Measurements from ENCODE around the gene TRIM62. TPM values are rescaled to one million over a fixed set of nuclear protein-coding genes. Genes with fewer than 3 reads are reported as not detected.

TRIM62 gene
- total and polyA plus RNA-seq, 11 donors: 1.8 to 6.1 (median 3.3) TPM

GRCh38 chr1:33150522-33150921 lies 31.3 kb downstream of the TRIM62 start:
- intact Hi-C loops (cut with DNase I): no loop called here
- Histone ChIP-seq H3K27ac (no peak overlapping the region), H3K27me3 (no peaks in the 10 kb centered on the region), H3K4me1 (peaks cover 9 to 36% (median 26%) of the 10 kb centered on the region in 12 donors), H3K4me3 (no peak overlapping the region), H3K36me3 (peaks cover 0 to 37% (median 16%) of the 10 kb centered on the region in 9 donors), H3K9me3 (no peaks in the 10 kb centered on the region)
- 89 to 95% (median 90%) methylated on average over 4 of the region's 4 CpGs for WGBS, 4 donors
- DNase-seq: peak in 1 of 5 donors; percentile 40
- no peak for ATAC-seq
- no peak for TF ChIP-seq CTCF (IDR thresholded peaks at IDR 0.05)
- no peak for TF ChIP-seq POLR2A (IDR thresholded peaks at IDR 0.05)

GRCh38 chr1:33149453-33150190 lies 32.2 kb downstream of the TRIM62 start:
- DNase-seq (no peak), ATAC-seq (no peak)
- peaks cover 9 to 36% (median 24%) of the 10 kb centered on the region in 12 donors for H3K4me1 ChIP-seq
- no peaks in the 10 kb centered on the region for H3K27me3 ChIP-seq
- WGBS, 4 donors: 94 to 97% (median 95%) methylated on average over 7 of the region's 7 CpGs
- intact Hi-C loops (cut with DNase I): loop anchor here in 1 of 10 donors (10.0 kb wide), 1 partner anchor 215 kb away; no protein-coding TSS in a partner anchor
- peaks cover 0 to 37% (median 16%) of the 10 kb centered on the region in 9 donors for H3K36me3 ChIP-seq
- no peaks in the 10 kb centered on the region for H3K9me3 ChIP-seq
- TF ChIP-seq CTCF (IDR thresholded peaks at IDR 0.05): no peak
- H3K4me3 ChIP-seq: no peak overlapping the region
- H3K27ac ChIP-seq: no peak overlapping the region

DNA sequence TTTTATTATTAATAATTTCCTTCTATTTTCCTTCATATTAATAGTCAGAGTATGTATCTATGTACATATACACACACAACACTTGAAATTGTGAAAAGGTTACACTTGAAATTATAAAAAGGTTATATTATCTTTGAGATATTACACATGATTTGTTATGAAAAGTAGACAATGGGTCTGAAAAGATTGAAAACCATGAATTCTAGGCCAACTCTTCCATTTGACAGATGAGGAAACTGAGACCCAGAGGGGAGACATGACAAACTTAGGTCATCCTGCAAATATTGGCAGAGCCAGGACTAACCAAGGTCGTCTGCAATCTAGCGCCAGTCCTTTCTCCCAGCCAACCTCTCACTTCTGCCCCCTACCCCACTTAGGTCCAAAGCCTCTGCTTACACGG lies 33.2 kb downstream of the TRIM62 start:
- WGBS, 4 donors: 89 to 97% (median 92%) methylated on average over 3 of the region's 3 CpGs
- Histone ChIP-seq H3K27ac (no peak overlapping the region), H3K36me3 (peaks cover 0 to 38% (median 16%) of the 10 kb centered on the region in 9 donors), H3K4me1 (peaks cover 2 to 32% (median 19%) of the 10 kb centered on the region in 12 donors), H3K9me3 (no peaks in the 10 kb centered on the region), H3K4me3 (no peak overlapping the region), H3K27me3 (no peaks in the 10 kb centered on the region)
- intact Hi-C loops (cut with DNase I): loop anchor here in 1 of 10 donors (10.0 kb wide), 1 partner anchor 216 kb away; no protein-coding TSS in a partner anchor
- TF ChIP-seq CTCF (IDR thresholded peaks at IDR 0.05) (no peak), POLR2A (IDR thresholded peaks at IDR 0.05) (no peak)
- no peak for DNase-seq
- no peak for ATAC-seq

- Histone ChIP-seq H3K4me1 (peaks cover 0 to 32% (median 17%) of the 10 kb centered on the region in 12 donors), H3K27me3 (no peaks in the 10 kb centered on the region), H3K9me3 (no peaks in the 10 kb centered on the region), H3K4me3 (no peak overlapping the region), H3K27ac (no peak overlapping the region), H3K36me3 (peaks cover 0 to 38% (median 16%) of the 10 kb centered on the region in 9 donors)
- TF ChIP-seq CTCF (IDR thresholded peaks at IDR 0.05) (peak in 3 of 12 donors; percentile 11 to 13 (median 13)), POLR2A (IDR thresholded peaks at IDR 0.05) (no peak)
- WGBS, 4 donors: 75 to 83% (median 75%) methylated on average over 3 of the region's 3 CpGs
- intact Hi-C loops (cut with DNase I): loop anchor here in 1 of 10 donors (10.0 kb wide), 1 partner anchor 217 kb away; no protein-coding TSS in a partner anchor
- ATAC-seq (no peak), DNase-seq (no peak)
Observed at GRCh38 chr1:33147997-33148314, 33.9 kb downstream of the TRIM62 start.

Data from heart left ventricle (tissue), 16 donors.